Activated T-cell treated with anti-CD3 and anti-CD28 coated beads, Interleukin-2, amount 50 U/mL, for 48 hours (primary cell): ENCODE results near the gene CCND1.
A peak's percentile ranks its signal among the peaks of the same experiment; 100 is the strongest.

Experiments used
- DNase-seq, 2 experiments: peaks; one replicate each; pipeline ENCODE4 v3.0.0-alpha.2; 2020

Gene CCND1

DNA sequence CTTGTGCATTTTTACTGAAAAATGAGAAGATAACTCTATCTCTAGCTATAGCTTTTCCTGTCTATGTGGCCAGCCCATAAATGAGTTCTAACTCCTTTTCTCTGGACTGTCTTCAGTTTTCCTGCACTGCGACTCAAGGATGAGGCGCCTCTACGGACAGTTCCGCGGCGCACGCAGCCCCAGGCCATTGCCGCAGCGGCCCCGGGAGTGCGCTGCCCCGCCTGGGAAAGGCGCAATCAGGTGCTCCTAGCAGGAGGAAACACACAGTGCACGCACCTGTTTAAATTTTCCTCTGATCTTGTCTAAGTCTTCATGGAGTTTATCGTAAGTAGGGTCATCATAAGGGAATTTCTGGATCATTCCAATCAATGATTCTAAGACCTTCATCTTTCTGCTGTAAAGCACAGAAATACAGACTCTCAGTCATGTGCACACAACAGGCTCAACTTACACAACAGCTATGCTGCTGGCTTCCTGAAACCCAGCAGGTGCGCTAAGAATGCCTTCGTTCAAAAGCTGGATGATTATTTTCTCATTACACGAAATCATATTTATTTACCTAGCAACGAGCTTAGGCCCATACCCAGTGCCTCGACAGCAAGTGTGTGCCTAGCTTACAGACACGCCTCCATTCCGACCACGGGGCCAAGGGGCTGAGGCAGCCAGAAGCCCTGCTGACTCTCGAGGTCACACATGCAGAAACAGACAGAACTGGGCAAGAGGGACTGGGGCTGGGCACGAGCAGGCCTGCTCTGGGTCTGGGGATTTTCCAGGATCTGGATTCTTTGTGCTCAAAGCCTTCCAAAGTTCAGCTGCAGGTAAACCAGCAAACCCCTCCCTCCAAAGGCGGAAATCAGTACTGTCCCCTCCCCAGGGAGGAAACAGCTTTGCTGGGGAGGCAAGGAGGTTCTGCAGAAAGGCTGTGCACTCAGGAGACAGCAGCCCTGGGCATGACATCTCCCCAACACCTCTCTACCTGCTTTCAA lies 27.0 kb downstream of the CCND1 start:
- no peak for DNase-seq

DNA sequence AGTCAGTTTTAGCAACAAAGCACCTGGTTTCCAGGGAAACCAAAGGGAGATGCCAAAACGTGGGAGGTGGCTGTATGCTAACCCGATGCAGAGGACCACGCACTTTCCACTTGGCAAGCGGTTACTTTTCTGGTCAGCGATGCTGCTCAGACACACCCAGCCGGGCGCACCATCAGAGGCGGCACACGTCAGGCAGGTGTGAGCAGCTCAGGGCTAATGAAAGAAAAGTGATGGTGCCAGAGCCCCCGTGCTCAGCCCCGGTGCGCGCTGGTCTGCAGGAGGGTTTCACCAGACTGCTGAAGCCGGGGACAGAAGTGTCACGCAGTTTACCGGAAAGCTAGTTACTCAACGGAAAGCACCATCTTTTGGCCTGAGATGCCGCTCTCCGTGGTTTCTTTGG lies 28.5 kb downstream of the CCND1 start:
- no peak for DNase-seq

DNA sequence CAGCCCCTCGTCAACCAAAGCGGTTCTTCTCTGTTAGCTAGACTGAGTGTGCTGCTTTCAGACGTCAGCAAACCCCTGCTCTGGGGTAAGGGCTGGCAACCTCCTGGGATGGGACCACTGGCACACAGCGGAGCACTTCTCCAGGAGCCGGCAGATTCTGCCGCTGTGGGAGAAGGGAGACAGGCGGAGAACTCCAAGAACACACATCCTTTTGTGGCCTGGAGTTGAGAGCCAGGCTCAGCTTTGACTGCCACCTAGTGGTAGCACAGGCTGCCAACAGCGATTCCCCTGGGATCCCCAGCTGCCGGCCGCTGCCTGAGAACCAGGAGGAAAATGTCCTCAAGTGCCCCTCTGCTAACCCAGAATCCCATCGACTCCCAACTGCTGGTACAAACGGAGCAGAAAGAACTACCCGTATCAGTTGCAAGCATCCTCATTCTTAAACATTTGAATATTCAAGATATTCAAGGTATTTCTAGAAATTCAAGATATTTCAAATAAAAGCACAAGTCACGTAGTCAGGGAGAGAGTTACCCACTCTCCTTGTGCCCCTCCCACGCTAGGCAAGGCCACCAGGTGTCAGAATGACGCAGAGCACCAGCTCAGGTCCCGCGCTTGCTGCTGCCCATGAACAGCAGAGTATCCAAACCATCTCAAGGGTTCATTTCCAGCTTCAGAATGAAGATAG lies 29.3 kb downstream of the CCND1 start:
- DNase-seq = peak; percentile 63 to 76

DNA sequence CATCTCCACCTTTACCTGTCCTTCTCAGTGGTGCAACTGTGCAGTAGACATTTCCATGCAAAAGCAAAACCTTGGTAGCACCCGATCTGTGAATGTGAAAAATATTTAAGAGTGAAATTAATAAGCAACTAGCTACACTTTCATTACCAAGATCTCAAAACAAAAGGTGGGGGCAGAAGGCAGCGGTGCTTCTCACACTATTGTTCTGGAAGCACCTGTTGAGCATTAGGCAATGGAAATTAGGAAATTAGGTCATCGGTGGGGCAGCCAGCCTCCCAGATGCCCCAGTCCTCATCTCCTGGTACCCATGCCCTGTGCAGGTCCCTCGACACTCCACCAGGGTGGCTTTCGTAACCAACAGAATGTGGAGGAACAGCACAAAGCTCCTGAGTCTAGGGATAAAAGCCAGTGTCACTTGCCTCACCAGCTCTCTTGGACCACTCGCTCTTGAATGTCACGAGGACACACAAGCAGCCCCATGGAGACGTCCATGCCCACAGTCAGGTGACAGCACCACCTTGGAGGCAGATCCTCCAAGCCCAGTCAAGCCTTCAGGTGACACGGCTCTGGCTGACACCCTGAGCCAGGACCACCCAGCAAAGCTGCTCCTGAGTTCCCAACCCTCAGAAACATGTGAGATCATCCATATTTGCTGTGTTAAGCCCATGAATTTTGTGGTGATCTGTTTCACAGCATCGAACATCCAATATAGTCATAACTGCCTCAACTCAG lies 30.9 kb downstream of the CCND1 start:
- no peak for DNase-seq

DNA sequence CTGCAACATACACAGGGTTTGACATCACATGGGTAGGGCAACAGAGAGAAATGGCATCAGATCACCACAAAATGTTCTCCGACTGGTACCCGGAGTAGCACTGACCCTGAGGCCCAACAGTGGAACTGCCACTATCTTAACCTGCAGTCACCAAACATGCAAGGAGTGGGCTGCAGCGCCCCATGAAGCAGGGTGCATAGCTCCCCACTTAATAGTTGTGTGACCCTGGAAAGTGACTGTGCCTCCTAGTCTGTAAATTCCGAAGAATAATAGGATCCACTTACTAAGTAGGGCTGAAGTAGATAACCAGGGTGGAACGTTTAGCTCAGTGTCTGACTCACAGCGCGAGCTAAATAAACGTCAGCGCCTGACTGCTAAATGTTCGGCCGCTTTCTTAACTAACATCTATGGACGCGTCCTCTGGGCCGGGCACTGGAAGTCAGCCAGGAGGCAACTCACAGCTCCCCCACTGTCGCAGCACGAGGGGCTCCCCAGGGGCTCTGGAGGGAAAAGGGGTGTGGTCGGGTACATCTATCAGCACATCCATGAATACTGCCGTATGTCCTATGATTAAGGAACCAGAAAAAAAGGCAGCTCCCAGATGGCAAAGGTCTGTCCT lies 33.4 kb downstream of the CCND1 start:
- DNase-seq = peak; percentile 32 to 41

DNA sequence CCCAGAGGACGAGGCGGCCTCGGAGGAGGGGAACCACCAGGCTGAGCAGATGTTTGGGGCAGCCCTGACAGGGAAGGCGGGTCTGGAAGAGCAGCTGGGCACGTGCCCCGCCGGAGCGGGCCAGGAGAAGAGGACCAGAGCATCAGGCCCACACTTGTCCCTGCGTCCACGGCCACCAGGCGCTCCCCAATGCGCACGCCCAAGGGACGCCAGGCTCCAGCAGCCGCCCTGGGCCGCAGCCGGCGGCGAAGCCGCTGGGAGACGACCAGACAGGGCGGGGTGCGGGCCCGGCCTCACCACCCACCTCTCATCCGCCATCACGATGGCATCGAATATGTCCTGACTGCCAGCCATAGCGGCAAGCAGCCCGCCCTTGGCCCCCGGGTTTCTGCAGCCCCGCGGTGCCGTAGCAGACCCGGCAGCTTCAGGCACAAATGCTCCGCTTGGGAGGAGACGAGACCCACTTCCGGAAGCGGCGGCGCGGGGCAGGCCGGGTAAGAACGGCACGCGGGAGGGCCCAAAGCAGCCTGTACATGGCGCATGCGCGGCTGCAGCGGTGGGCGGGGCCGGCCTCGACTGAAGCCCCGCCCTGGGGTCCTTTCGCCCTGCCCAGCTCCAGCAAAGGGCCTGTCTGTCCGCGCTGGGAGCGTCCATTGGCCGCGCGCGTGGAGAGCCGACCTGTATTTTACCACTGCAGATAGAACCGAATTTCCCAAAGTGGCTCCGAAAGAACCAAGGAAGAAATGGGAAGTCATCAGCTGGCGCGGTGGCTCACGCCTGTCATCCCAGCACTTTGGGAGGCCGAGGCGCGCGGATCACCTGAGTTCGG lies 34.1 kb downstream of the CCND1 start, which contains the start of gene LTO1:
TSS of gene LTO1 (minus strand) at position 468 of the 829 bp plus-strand sequence. CDS start at position 354, 114 bp downstream.
- DNase-seq = peak; percentile 95 to 97

DNA sequence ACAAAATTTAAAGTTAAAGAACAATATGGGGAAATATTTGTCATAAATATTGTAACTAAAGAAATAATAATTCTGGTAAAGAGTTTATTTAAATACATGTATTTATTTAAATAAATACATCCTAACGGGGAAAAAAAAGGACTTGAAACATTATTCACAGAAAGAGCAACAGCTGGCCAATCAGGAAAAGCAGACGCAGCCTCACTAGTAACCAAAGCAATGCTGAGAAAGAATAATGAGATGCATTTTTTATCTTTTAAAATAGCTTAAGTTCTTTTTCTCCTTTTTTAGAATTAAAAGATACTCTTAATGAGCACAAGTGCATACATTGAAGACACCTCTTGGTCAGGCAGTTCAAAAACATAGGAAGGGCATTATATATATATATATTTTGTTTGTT lies 36.8 kb downstream of the CCND1 start:
- DNase-seq = no peak

DNA sequence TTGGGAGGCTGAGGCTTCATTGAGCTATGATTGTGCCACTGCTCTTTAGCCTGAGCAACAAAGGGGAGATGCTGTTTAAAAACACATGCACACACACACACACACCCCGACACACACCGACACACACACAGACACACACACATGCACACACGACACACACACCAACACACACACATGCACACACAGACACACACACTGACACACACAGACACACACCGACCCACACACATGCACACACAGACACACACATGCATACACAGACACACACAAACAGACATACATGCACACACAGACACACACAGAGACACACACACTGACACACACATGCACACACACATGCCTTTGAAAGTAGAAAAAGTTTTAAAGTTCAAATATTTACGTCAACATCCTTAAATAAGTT lies 39.7 kb downstream of the CCND1 start:
- no peak for DNase-seq

DNA sequence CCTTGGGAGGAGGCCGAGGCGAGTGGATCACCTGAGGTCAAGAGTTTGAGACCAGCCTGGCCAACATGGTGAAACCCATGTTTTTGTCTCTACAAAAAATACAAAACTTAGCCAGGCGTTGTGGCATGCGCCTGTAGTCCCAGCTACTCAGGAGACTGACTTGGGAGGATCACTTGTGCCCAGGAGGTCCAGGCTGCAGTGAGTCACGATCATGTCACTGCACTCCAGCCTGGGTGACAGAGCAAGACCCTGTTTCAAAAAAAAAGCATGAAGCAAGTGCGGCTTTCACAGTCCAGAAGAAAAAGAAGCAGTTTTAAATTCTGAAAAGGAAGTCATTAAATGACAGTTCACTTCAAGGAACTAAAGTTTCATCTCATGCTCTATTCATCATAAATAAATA lies 41.3 kb downstream of the CCND1 start:
- DNase-seq = no peak

DNA sequence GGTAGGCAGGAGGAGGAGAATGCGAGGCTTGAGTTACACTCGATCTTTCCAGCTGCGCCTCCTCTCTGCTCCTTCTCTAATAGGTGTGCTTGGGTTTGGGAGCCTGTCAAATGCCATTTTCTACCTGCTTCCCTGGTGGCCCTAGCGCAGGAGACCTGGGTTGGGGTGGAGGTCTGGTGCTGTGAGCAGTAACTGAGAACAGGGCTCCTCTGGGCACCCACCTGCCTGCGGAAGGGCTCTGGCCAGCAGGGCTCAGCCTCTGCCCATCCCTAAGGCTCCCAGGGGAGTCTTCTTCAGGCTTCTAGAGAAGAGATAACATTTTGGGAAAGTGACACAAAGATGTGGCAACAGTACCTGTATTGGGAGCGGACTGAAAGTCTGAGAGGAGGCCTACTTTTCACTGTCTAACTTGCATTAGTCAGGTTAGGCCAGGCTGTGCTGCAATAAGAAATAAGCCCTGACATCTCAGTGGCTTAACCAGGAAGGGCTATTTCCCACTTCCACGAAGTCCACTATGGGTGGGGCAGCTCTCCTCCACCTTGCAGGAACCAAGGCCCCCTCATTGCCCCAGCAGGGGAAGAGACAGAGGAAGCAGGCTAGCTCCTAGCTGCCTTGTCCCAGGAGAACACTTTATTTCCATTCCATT lies 41.8 kb downstream of the CCND1 start:
- no peak for DNase-seq

DNA sequence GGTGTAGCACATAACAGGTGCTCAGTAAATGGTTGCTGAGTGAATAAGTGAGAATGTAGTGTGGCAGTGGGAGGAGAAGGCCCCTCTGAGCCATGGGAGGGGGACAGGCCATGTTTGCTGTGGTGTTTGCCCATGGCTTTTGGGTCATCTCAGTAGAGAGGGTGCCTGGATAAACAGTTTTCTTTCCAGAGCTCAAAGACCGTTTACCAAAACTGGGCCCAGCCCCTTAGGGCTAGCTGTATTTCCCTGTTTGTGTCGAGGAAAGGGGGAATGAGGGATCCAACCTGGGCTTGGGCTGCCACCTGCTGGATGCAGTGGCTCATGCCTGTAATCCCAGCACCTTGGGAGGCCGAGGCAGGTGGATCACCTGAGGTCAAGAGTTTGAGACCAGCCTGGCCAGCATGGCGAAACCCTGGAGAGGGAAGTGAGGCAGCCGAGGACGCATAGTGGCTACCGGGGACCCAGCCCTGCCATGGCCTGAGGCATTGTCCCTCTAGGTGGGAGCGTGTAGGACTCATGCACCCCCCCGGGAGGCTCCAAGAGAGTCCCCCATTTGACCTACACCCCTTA lies 42.9 kb downstream of the CCND1 start:
- DNase-seq = no peak

DNA sequence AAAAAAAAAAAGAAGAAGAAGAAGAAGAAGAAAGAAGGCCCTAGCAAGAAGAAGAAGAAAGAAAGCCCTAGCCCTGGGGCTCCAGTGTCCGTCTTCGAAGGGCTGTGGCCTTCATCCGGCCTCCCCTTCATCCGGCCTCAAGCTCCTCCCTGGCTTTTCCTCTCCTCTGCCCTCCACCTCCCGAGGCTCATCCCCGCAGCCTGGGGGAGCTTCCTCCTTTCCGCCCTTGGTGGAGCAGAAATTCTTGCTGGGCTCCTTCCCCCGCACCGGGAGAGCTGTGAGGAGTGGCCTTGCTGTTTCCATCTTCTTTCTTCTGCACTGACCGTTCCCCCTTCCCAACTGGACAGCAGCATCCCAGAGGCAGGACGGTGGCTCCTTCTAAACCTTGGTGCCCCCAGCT lies 43.7 kb downstream of the CCND1 start:
- DNase-seq = no peak

DNA sequence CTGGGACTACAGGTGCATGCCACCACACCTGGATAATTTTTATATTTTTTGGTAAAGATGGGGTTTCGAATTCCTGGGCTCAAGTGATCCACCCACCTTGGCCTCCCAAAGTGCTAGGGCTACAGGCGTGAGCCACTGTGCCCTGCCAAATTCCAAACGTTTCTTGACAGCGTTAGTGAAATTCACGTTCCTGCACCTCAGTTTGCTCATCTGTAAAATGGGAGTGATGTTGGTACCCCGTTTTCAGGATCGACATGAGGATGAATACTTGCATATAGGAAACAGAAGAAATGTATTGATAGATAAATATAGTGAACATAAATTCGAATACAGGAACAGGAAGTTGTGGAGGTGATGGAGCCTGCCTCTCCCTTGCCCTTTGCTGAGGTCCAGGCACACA lies 44.4 kb downstream of the CCND1 start:
- no peak for DNase-seq

DNA sequence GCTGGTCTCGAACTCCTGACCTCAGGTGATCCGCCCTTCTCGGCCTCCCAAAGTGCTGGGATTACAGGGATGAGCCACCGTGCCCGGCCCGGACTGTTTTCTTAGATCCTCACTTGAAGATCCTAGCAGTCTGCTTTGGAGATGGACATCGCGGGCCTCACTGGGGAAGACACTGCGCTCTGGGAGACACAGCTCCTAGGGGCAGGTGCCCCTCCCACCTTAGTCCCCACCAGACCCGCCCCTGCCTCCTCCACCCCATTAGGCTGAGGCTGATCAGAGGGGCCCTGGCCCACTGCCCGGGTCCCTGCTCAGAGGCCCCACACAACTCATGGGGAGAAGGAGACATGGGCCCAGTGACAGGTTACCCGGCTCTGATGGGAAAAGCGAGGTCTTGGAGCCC lies 45.5 kb downstream of the CCND1 start:
- no peak for DNase-seq

DNA sequence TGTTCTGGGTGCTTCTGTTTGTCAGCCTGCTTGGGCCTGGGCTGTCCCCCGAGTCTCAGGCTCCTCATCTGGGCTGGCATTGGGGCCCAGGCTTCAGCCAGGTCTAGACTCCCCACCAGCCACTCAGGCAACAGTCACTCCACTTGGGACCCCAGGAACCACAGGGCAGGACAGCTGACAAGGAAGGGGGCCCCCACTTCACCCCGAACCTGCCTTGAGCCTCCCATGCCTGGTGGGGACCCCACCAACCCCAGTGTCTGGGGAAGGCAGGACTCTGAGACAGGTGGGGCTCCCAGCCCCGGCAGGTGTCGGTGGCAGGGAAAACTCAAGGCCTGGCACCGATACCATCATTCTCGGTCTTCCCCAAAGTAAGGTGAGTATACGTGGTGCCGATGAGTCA lies 45.9 kb downstream of the CCND1 start:
- no peak for DNase-seq

DNA sequence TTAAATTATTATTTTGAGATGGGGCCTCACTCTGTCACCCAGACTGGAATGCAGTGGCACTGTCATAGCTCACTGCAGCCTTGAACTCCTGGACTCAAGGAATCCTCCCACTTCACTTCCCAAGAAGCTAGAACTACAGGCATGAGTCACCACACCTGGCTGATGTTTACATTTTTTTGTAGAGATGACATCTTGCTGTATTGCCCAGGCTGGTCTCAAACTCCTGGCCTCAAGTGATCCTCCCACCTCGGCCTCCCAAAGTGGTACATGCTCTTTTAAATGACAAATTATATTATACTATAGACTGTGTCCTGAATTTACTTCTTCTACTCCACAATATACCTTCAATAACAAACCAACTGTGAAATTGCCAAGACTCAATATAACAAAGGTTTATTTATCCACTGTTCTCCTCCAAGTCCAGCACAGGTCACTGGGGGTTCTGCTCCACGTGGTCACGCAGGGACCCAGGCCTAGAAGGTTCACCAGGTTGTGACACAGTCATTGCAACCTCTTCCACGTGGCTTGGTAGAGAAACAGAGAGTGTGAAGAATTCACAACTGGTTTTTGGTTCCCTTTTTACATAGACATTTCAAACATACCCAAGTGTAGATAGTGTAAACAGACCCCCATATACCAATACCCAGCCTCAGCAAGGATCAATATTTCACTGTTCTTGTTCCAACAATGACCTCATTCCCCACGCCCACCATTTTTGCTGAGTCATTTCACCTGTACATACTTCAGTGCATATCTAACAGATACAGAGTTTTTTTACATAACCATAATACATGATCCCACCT lies 47.2 kb downstream of the CCND1 start:
- DNase-seq = peak in 1 of 2 experiments; percentile 46

DNA sequence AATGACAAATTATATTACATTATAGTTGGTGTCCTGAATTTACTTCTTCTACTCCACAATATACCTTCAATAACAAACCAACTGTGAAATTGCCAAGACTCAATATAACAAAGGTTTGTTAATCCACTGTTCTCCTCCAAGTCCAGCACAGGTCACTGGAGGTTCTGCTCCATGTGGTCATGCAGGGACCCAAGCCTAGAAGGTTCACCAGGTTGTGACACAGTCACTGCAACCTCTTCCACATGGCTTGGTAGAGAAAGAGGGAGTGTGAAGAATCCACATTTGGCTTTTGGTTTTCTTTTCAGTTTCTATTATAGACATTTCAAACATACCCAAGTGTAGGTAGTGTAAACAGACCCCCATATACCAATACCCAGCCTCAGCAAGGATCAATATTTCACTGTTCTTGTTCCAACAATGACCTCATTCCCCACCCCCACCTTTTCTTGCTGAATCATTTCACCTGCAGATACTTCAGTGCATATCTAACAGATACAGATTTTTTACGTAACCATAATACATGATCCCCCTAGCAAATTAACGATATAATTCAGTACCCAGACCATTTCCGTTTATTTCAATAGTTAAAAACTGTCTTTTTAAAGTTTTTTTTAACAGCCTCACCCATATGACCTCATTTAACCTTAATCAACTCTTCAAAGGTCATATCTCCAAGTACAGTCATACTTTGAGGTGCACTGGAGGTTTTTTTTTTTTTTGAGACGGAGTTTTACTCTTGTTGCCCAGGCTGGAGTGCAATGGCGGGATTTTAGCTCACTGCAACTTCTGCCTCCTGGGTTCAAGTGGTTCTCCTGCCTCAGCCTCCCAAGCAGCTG lies 48.7 kb downstream of the CCND1 start:
- DNase-seq = no peak

DNA sequence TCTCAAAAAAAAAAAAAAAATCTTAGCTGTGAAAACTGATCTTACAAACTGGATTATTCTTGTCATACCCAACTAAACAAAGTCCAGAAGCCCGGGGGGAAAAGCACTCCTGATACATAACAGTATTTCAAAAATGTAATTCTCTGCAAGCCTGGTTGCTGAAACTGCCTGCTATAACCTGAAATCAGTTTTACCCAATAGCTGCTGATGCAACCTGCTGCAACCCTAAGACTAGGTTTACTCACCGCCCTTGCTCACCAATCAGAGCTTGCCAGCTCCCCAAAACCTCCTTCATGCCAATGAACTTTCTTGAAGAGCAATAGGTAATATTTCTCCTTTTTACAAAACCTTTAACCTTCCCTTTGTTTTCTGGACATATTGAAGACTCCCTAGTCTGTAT lies 50.5 kb downstream of the CCND1 start:
- no peak for DNase-seq

DNA sequence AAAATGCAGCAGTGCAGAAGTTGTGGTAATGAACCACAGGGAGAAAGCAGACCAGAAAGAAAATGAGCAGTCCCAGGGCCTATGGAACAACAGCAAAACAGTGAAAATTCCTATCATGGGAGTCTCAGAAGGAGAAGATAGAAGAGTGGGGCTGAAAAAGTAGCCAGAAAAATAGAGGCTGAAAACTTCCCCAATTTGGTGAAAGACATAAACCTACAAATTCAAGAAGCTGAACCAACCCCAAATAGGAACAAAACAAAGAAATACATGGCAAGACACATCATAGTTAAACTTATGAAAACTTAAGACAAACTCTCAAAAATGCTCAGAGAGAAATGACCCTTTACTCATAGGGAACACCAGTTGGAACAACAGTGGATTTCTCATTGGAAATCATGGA lies 51.5 kb downstream of the CCND1 start:
- no peak for DNase-seq
